ENCODE data around the gene PRR35. TPM values are rescaled to one million over a fixed set of nuclear protein-coding genes. Genes with fewer than 3 reads are reported as not detected.
"Not testable (repeated sequence)": the region's sequence is repeated elsewhere in the genome, so short reads cannot be mapped to it uniquely, and the experiment has no call there.

PRR35 gene
- total RNA-seq, 1 donor from 2014 or later = not detected

GRCh38 chr16:586645-587590, 26.7 kb downstream of the PRR35 start:
- no peak for DNase-seq (ENCODE audit: missing footprints)
- intact Hi-C loops (cut with DNase I) = loop anchor here (5.0 kb wide), 1 partner anchor 75 kb away; no protein-coding TSS in a partner anchor
- no peak for ATAC-seq

GRCh38 chr16:588639-588888, 28.4 kb downstream of the PRR35 start:
- intact Hi-C loops (cut with DNase I) = loop anchor here (2.0 to 5.0 kb wide), 2 partner anchors 48 to 74 kb away; partner anchors contain the start of gene METTL26
- no peak for ATAC-seq
- DNase-seq (ENCODE audit: missing footprints) = no peak

GRCh38 chr16:588889-589657, 28.9 kb downstream of the PRR35 start:
- intact Hi-C loops (cut with DNase I) = loop anchor here (2.0 to 5.0 kb wide), 2 partner anchors 48 to 73 kb away; partner anchors contain the start of gene METTL26
- peak; percentile 99 for DNase-seq (ENCODE audit: missing footprints)
- ATAC-seq = peak; percentile 91

GRCh38 chr16:589658-590187, 29.5 kb downstream of the PRR35 start, which contains the start of gene RAB40C:
Gene RAB40C (plus strand): TSS chr16:590066. CDS start chr16:590292, 226 bp downstream.
- ATAC-seq (peak; percentile 95), DNase-seq (ENCODE audit: missing footprints) (peak; percentile 99)
- intact Hi-C loops (cut with DNase I) = loop anchor here (2.0 to 5.0 kb wide), 2 partner anchors 47 to 73 kb away; partner anchors contain the start of gene METTL26

- intact Hi-C loops (cut with DNase I) = no loop called here
Observed at GRCh38 chr16:590188-590814, 30.1 kb downstream of the PRR35 start.

GRCh38 chr16:590815-591200, 30.6 kb downstream of the PRR35 start:
- ATAC-seq = no peak
- intact Hi-C loops (cut with DNase I) = no loop called here
- no peak for DNase-seq (ENCODE audit: missing footprints)

More at GRCh38 chr16:590188-590814, 30.1 kb downstream of the PRR35 start:
- ATAC-seq (no peak), DNase-seq (ENCODE audit: missing footprints) (no peak)

GRCh38 chr16:591231-591630, 31.0 kb downstream of the PRR35 start:
- intact Hi-C loops (cut with DNase I) = no loop called here
- no peak for ATAC-seq
- DNase-seq (ENCODE audit: missing footprints) = no peak

- ATAC-seq (no peak), DNase-seq (ENCODE audit: missing footprints) (no peak)
- intact Hi-C loops (cut with DNase I) = no loop called here
Observed at GRCh38 chr16:591892-592517, 31.8 kb downstream of the PRR35 start.

GRCh38 chr16:592518-593306, 32.5 kb downstream of the PRR35 start:
- no peak for ATAC-seq
- DNase-seq (ENCODE audit: missing footprints) = no peak
- intact Hi-C loops (cut with DNase I) = no loop called here

GRCh38 chr16:593406-593805, 33.2 kb downstream of the PRR35 start:
- intact Hi-C loops (cut with DNase I) = no loop called here
- DNase-seq (ENCODE audit: missing footprints) (no peak), ATAC-seq (no peak)

GRCh38 chr16:593807-594206, 33.6 kb downstream of the PRR35 start:
- intact Hi-C loops (cut with DNase I) = no loop called here
- DNase-seq (ENCODE audit: missing footprints) (no peak), ATAC-seq (no peak)

- ATAC-seq = no peak
- no peak for DNase-seq (ENCODE audit: missing footprints)
- intact Hi-C loops (cut with DNase I) = no loop called here
Observed at GRCh38 chr16:595094-595528, 34.9 kb downstream of the PRR35 start.

- intact Hi-C loops (cut with DNase I) = no loop called here
- ATAC-seq (no peak), DNase-seq (ENCODE audit: missing footprints) (no peak)
Observed at GRCh38 chr16:595942-596735, 35.9 kb downstream of the PRR35 start.

GRCh38 chr16:596736-597060, 36.5 kb downstream of the PRR35 start:
- intact Hi-C loops (cut with DNase I) = no loop called here
- DNase-seq (ENCODE audit: missing footprints) (no peak), ATAC-seq (no peak)

GRCh38 chr16:597655-598054, 37.5 kb downstream of the PRR35 start:
- ATAC-seq; intact Hi-C loops (cut with DNase I); DNase-seq (ENCODE audit: missing footprints): not testable (repeated sequence)

GRCh38 chr16:598823-599739, 38.9 kb downstream of the PRR35 start:
- ATAC-seq (no peak), DNase-seq (ENCODE audit: missing footprints) (no peak)
- intact Hi-C loops (cut with DNase I) = no loop called here

Data from Right ventricle myocardium inferior (tissue), 1 donor.